GM12891 (cell line): Measurements from ENCODE around the gene KLHL14.

Experiments used
- DNase-seq: peaks from one replicate; pipeline ENCODE4 v3.0.0; 2011; ENCODE audit warnings: low spot score; ENCODE audit not compliant: insufficient read length
- FAIRE-seq: peaks from 2 replicates; lab custom pipeline; 2011; peaks lifted over from hg19 to GRCh38; lab: Jason Lieb, UNC
- PAX5 ChIP-seq: IDR thresholded peaks from 2 replicates; pipeline ENCODE4 v1.6.1; 2011; ENCODE audit warnings: low read length, moderate library complexity, mild to moderate bottlenecking; ENCODE audit not compliant: insufficient read depth, severe bottlenecking
- POLR2A ChIP-seq: IDR thresholded peaks from 2 replicates; pipeline ENCODE4 v1.6.1; 2011; ENCODE audit warnings: low read depth, low read length, control low read depth
- POLR2AphosphoS5 ChIP-seq: IDR thresholded peaks from 2 replicates; pipeline ENCODE4 v1.6.1; 2011; ENCODE audit warnings: low read depth, low read length, control low read depth
- POU2F2 ChIP-seq: IDR thresholded peaks from 2 replicates; pipeline ENCODE4 v1.6.1; 2011; ENCODE audit warnings: low read depth, mild to moderate bottlenecking, control low read depth, low read length, moderate library complexity
- SPI1 ChIP-seq: IDR thresholded peaks from 2 replicates; pipeline ENCODE4 v1.6.1; 2011; ENCODE audit warnings: low read depth, low read length, control low read depth
- TAF1 ChIP-seq: IDR thresholded peaks from 2 replicates; pipeline ENCODE4 v1.6.1; 2011; ENCODE audit warnings: low read depth, low read length, control low read depth

KLHL14 gene

GRCh38 chr18:32769586-32770053 is 3.2 kb downstream of the KLHL14 start:
- DNase-seq, result no peak
- TF ChIP-seq POLR2AphosphoS5 (no peak), POLR2A (no peak), POU2F2 (no peak), SPI1 (no peak), PAX5 (no peak), TAF1 (no peak)
- no peak for FAIRE-seq

DNA sequence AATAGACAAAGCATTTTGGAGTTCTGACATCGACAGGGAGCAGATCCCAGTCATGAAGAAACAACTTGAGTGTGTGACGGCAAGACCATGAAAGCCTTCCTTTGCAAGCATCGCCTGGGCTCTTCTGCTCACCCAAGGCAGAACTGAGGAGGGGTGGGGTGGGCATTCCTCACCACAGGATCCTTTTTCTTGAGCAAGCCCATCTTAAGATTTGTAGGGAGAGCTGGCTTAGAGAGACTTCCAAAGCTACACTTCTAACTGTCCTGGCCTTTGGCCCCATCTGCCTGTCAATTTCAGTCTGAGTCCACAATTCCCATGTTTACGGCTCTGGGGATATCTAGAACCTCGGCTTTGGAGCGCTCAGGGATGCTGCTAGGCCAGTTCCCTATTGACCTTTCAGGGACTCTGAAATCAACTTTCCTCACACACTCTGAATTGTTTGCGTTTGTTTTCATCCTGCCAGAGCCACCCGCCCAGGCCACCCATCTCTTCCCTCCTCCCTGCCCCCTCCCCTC is 3.7 kb downstream of the KLHL14 start:
- TF ChIP-seq POU2F2, result no peak
- TF ChIP-seq PAX5, result no peak
- no peak for TF ChIP-seq POLR2A
- no peak for TF ChIP-seq SPI1
- no peak for TF ChIP-seq POLR2AphosphoS5
- DNase-seq (no peak), FAIRE-seq (no peak)

DNA sequence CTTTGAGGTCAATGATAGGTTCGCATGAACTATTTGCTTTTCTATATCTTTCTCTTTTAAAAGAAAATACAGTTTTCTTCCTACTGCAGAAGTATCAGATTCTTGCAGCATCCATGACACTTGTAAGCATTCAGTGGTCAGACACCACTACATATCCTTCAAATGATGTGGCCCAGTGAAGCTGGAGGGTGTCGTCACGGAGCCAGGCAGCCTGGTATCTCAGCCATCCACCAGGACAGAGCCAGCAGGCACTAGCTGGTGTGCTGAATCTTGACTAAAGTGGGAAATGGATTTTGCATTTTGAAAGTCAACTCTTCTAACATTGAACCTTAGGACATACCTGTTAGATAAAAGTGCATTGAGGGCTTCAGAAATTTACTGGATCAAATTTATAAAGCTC is 5.4 kb downstream of the KLHL14 start:
- TF ChIP-seq POLR2AphosphoS5 (no peak), POU2F2 (no peak), SPI1 (no peak)
- no peak for FAIRE-seq
- DNase-seq, result no peak

DNA sequence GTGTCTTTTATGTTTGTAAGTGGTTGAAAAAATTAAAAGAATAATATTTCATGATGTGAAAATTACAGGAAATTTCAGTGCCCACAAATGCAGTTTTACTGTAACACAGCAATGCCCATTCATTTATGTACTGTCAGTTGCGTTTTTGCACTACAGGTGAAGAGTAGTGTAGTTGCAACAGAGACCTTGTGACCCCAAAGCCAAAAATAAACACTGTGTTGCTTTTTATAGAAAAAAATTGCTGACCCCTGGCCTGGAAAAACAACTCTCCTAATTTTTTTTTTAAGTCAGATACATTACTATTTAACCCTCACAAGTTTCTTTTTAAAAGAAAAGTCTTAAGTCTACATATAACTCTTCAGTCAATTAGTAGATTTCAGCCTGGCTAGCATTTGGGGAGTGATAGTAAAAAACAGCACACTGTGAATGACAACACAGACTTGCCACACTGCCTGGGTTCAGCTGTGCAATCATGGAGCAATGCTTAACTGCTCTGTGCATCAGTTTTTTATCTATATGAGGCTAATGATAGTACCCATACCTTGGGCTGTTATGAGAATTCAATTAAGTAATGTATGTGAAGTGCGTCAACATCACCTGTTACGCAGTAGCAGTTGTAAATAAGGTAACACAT is 8.1 kb downstream of the KLHL14 start:
- TF ChIP-seq PAX5, result no peak
- FAIRE-seq (no peak), DNase-seq (no peak)

DNA sequence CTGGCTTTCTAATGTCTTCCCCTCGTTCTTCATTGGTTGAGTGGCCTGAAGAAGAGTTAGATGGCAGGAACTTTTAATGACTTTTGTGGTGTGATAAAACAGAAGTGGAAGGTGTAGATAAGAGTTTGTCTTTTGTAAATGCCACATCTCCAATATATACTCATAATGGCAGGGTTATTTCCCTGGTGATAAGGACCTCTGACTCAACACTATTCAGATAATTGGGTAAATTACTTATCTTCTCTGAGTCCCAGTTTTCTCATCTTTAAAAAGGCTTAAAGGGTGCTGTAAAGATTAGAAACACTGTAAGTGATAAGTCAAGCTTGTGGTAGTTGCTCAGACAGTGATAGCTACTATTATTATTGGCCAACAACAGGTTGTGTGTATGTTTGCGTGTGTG is 9.5 kb downstream of the KLHL14 start:
- no peak for DNase-seq
- TF ChIP-seq POLR2A (no peak), POLR2AphosphoS5 (no peak), POU2F2 (no peak), TAF1 (no peak), SPI1 (no peak)
- no peak for FAIRE-seq

DNA sequence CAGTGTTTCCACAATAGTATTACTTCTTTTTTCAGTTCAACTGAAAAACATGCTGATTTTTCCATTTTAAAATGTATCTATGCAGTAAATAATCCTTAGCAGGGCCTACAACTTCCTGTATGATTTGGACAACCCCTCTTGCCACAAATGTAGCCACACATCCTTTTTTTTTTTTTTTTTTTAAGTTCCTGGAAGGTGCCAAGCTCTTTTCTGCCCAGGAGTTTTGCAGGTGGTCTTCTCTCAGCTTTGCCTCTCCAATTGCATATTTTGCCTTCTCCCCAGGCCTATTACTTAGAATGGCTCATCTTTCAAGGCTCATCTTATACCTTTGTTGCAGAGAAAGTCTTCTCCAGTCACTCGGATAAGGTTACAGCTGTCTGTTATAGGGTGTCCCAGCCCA is 11.6 kb downstream of the KLHL14 start:
- TF ChIP-seq SPI1 (no peak), PAX5 (no peak), TAF1 (no peak), POLR2A (no peak), POLR2AphosphoS5 (no peak), POU2F2 (no peak)
- FAIRE-seq (no peak), DNase-seq (no peak)

DNA sequence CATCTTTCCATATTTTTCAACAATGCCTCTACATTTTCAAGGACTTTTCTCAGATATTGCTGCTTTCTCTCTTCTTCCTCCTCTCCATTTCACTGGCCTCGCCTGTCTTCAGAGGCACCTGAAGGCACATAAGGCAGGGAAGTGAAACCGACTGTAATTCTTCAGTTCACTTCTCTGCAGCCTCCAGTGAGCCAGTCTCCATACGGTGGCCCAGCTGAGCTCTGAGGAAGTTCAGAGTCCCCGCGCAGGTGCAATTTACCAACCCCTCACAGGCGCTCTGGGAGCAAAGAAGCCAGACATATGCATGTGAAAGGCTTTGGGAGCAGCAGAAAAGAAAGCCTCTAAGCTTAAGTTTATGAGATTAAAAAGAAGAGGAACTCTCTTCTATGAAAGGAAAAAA is 12.4 kb downstream of the KLHL14 start:
- FAIRE-seq, result no peak
- TF ChIP-seq POLR2A, result no peak
- no peak for TF ChIP-seq TAF1
- no peak for TF ChIP-seq POU2F2
- peak; percentile 98 for TF ChIP-seq SPI1
- no peak for DNase-seq

GRCh38 chr18:32759611-32760167 is 13.1 kb downstream of the KLHL14 start:
- TF ChIP-seq SPI1 (no peak), PAX5 (no peak), TAF1 (no peak), POLR2A (no peak), POU2F2 (no peak)
- peak; percentile 76 for FAIRE-seq
- DNase-seq, result no peak

DNA sequence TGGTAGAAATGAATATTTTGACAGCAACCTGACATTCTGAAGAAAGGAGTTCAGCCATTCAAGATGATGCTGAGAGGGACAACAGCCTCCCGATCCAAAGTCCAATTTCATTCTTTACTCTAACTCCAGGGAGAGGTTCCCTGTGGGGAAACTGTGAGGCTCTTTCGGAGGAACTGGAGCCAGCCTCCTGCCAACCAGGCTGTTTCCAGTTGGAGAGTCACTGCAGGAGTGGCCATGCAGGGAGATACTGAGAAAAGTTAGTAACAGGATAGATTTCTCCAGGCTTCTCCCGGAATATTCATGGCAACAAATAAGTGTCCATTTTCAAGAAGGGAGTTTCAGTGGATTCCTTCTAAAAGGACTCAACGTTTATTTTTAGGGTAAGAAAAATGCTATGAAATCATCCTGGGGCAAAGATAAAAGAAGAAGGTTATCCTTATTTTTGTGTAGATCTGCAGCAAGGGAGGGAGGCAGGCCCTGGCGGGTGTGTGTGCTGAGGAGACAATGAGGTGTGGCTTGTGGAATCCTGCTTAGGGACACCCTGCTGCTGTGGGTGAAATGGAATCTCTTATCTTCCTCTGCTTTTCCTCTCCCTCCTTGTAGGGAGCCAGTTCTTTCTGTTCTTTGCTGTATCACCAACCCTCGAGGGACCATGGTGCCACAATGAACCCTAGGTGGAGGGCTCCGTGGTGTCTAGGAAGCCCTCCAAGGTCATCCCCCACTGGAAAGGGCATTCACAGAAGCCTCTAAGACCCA is 18.1 kb downstream of the KLHL14 start:
- TF ChIP-seq POU2F2 (no peak), TAF1 (no peak), POLR2AphosphoS5 (no peak)
- no peak for DNase-seq
- no peak for FAIRE-seq

DNA sequence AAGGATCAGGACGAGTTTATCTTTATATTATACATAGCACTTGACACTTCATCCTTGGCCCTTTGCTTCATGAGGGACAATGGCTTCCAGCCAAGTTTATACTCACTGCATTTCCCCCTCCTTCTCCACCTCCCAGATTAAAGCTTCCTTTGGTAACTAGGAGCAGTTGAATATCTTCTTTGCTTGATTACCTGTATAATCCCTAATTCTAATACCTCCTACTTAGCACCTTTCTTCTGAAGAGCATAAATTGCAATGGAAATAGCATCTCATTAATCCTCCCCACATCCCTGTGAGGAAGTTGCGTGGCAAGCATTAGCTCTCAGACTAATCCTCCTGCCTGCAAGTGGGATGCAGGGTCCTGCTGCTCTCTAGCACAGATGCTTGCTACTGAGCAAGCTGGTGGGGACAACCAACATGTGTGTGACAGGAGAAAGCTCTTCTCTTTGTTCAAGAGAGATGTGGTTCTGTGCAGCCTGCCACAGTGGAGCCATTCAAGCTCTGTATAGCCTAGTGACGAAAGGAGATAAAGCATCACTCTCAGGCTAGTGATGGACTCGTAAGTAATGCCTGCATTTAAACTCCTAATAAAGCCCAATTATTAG is 19.1 kb downstream of the KLHL14 start:
- FAIRE-seq, result no peak
- TF ChIP-seq SPI1 (no peak), POU2F2 (no peak), TAF1 (no peak), POLR2A (no peak), POLR2AphosphoS5 (no peak), PAX5 (no peak)

GRCh38 chr18:32750328-32750727 is 22.5 kb downstream of the KLHL14 start:
- no peak for TF ChIP-seq POLR2A
- no peak for TF ChIP-seq TAF1
- no peak for TF ChIP-seq SPI1
- TF ChIP-seq POLR2AphosphoS5, result no peak
- TF ChIP-seq PAX5, result no peak
- TF ChIP-seq POU2F2, result no peak
- no peak for DNase-seq
- no peak for FAIRE-seq

More for the DNA sequence above, 19.1 kb downstream of the KLHL14 start:
- DNase-seq, result no peak
